HG03066 (cell line): ENCODE results near the gene FAM124B.
"Not testable (repeated sequence)": the region's sequence is repeated elsewhere in the genome, so short reads cannot be mapped to it uniquely, and the experiment has no call there.

Experiments
- ATAC-seq: cut with Tn5 transposase; IDR thresholded peaks from one replicate; pipeline ENCODE4 v1.9.1; 2021; ENCODE audit warnings: low read depth; ENCODE audit not compliant: unreplicated experiment

FAM124B gene

DNA sequence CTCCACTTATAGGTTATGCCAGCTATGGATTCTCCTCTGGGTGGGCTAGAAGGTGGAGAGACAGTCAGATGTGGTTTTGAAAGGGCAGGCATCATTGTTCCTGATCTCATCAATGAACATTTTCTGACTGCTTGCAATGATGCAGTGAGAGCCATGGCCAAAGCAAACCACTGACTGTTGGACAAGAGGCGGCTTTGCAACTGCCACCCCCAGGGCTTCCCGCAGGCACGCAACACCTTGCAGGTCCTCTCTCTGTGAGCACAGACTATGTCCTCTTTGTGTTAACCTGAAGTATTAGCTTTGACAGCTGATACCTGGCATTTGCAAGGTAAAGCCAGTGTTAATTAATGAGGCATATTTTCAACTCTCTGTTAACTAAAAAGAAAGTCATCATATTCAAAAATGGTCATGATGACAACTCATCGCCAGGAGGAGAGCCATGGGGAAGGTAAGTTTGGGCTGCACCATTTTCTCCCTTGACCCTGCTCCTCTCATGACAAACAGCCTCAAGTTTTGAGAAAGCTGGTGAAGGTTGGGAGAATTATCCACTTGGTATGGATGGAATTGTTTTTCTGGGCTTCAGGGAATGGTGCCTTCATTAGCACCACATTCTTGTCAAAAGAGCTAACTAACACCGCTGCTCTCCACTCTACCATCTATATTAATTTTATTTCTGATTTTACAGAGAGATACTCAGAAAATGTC is 14.9 kb upstream of the FAM124B start:
- no peak for ATAC-seq

DNA sequence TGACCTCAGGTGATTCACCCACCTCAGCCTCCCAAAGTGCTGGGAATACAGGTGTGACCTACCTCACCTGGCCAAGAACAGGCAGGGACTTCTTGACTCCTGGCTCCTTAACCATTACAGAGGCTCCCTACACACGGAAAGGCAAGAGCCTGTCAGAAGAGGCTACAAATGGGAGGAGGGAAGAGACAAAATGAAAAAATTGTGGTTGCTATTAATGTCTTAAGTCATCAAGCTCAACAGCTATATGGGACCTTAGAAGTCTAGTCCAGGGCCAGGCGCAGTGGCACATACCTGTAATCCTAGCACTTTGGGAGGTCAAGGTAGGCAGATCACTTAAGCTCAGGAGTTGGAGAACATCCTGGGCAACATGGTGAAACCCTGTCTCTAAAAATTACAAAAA is 11.5 kb upstream of the FAM124B start:
- ATAC-seq = no peak

DNA sequence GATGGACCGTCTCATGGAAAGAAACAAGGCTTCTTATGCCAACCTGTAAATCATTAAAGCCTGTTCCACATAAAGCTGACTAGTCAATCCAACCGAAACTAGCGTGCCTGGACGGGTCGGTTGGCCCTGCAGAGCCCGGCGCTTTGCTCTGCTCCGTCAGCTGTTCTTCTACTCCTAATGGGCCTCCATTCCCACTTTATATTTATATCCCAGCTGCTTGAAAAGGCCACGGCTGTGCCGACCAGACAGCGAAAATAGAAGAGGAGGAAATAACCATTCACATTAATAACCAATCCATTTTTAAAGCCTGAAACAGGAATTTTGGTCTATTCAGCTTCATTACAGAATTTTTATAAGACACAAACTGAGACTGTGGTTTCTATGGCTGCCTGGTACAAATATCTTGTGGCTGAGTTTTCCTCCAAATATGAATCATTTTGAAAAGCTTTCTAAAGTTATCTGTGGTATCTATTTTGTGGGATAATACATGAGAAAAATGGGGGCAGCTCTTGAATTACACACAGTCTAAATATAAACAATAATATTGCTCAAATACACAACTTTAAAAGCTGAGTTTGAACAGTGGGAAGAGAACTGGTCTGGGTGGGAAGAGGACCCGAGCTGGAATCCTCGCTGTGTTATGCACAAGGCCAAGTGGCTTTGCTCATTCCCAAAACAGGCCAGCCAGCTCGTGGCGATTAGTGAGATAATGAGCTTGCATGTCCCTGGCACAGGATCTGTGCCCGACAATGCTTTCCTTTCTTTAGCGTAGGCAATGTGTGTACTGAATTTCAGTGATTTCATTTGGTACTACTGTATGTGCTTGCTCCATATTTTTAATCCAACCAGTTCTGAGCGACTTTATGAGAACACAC is 10.5 kb upstream of the FAM124B start:
- ATAC-seq = no peak

DNA sequence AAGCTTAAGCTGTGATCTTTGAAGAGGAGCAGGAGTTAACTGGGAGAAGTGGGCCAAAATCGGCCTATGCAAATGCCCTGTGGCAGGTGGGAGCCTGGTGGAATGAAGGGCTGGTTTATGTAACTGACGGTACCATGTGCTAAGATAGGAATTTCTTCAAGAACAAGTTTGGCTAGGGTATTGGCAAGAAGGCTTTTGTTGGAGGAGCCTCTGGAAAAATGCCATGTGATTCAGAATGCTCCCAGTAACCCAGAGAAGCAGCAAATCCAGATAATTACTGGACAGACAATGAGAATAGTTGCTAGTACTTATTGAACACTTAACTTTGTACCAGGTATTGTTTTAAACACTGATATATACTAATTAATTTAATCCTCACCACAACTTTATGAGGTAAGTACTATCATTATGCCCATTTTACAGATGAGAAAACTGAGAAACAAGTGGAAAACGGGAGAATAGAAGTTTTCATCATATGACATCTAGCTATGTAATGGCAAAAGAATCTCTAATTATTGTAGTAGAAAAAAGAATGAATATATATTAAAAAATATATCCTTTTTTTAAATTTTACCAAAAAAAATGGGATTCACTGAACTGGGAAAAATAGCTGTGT is 9.1 kb upstream of the FAM124B start:
- no peak for ATAC-seq

DNA sequence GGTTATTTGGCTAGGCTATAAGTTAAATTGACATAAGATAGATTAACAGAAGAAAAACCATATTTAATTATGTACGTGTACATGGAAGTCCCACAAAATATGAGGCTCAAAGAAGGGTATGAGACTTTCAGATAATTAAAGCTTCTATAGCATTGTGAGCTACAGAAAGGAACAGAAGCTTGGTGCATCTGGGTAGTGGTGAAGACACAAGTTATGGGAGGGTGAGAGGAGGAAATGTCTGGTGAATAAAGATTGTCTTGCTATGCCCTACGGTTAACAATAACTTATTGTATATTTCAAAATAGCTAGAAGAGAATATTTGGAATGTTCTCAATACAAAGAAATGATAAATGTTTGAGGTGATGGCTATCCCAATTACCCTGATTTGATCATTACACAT is 6.8 kb upstream of the FAM124B start:
- ATAC-seq = no peak

DNA sequence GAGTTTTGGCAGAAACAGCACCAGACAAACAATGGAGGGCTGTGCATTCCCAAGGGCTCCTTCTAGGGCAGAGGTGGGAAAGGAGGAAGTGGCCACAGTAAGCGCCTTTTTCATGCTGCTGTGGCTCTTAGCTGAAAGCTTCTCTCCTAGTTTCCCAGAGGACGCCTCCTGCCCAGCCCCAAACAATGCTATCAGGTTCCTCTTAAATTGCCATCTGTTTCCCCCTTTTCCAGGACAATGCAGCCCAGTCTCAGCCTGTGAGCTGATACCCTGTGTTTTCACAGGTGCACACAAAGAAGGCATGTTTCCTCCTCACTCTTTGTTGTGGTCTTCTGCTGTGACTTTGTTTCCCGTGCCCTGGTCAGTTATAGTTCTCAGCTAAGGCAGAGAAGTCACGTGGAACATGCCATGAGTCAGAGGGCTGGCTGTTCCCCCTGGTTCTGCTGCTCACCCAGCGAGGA is 5.4 kb upstream of the FAM124B start:
- ATAC-seq = no peak

DNA sequence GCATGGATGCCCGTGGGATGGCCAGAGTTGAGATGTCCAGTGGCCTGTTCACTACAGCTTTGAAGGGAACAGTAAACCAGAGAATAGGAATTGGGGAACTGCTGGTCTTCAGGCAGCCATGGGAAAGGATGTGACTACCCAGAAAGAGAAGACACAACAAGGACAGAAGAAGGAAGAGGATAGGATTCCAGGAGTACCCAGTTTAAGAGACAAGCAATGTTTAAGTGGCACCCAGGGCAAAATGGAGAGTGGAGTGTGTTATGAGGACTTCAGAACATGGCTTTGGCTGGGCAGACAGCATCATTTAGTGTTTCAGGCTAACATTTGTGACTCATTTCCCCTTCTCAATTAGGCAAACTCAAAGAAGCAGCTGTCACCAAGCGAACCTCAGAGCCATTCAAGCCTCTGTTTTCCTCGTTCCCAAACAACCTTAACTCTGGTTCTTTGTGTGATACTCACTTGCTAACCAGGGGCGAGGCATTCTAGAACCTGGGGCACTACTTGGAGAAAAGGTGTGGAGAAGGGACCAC is 4.0 kb upstream of the FAM124B start:
- no peak for ATAC-seq

DNA sequence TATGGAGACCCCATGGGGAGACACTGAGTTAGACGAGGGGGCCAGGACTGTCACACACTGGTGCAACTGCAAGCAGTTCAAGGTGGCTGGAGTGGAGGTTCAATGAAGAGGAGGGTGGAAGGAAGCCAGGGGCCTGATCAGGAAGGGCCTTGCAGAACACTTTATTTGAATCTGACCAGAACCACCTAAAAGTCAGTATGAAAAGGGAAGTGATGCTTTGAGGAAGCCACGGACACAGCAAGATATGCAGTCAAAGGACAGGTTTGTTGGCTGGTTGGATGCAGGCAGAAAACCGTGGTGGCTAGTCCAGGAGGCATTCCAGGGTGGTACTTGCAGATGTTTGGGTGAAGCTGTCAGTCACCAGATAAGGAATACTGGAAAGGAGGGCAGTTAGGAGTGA is 3.5 kb upstream of the FAM124B start:
- no peak for ATAC-seq

DNA sequence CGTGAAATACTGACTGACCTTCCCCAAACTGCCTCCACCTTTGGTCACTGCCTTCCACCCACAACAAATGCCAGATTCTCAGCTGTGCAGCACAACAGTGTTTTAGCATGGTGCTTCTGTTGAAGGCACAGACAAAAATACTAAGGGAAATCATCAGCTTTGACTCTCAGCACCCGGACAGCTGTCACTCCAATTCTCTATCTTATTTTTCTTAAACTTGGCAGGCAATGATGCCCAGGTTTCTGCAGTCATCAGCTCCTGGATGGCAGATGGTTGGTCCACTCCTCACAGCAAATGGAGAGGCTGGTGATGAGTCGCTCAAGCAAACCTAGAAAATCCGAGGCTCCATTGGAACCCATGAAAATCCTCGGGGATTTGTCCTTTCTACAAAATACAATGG is 2.9 kb upstream of the FAM124B start:
- ATAC-seq = no peak

DNA sequence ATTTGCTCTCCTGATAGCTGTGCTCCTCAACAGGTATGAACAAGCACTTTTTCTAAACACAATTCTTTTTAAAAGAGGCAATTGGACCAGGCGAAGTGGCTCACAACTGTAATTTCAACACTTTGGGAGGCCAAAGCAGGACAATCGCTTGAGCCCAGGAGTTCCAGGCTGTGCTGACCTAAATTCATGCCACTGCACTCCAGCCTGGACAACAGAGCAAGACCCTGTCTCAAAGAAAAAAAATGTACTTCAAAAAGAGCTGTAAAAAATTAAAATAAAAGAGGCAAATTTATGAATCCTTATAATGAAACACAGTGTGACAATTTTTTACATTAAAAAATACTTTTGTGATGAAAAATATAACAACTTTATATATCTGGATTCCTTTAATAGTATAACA is 1.8 kb upstream of the FAM124B start:
- no peak for ATAC-seq

DNA sequence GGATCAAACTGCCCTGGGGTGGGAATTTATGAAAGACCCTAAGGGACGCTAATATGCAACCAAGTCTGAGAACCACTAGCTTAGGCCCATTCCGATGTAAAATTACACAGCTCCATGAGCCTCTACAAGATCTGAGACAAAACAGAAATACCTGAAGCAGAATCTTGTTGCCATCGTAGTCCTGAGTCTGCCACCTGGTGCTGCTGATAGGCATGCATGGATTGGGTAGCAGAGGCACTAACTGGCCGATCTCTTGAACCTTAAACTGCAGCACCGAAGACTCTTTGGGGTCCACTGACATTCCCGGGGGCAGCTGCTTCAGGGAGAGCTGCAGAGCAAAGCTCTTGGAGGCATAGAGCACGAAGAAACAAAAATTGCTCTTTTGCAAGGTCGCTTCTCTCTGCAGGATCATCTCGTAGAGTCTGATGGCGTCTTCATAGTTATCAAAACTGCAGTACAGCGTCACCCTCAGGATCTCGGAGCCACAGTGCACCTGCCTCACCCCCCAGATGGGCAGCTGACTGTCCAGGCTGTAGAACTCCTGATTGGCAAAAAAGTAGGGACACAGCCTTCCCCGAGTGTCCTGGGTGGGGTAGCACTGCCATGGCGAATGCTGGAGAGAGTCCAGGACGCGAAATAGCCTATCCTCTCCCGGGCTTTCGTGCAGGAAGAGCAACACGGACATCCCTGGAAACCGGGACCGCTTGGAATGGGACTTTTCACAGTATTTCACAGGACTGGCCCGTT is 848 bp downstream of the FAM124B start:
- ATAC-seq = no peak

DNA sequence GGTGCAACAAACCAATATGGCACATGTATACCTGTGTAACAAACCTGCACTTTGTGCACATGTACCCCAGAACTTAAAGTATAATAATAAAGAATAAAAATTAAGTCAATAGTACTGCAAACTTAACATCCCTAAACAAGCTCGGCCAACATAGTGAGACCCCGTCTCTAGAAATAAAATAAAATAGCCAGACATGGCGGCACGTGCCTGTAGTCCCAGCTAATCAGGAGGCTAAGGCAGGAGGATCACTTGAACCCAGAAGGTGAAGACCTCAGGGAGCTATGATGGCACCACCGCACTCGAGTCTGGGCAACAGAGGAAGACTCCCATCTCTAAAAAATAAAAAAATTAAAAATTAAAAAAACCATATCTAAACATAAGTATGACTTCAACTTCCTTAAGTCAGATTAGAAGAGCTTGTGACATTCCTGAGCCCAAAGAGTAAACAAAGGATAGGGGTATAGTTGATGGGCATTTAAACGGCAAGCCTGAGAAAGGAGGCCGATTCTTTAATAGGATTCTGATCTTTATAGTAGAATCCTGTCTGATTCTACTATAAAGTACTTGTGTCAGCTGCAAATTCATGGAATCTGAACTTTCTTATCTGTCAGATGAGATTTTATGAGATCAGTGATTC is 1.6 kb downstream of the FAM124B start:
- ATAC-seq = no peak

DNA sequence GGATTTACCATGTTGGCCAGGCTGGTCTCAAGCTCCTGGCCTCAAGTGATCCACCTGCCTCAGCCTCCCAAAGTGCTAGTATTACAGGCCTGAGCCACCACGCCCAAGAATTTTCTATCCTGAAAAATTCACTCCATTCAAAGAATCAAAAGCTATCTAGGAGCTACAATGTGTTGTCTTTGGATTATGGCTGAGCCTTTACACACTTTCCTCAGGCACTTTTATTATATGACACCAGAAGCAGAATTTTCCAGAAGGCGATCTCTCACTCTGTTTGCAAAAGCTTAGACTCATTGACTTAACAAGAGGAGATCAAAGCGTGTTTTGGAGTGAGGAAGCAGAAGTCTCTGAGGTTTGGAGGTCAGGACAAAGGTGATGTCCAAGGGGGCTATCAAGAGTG is 3.6 kb downstream of the FAM124B start:
- ATAC-seq = no peak

DNA sequence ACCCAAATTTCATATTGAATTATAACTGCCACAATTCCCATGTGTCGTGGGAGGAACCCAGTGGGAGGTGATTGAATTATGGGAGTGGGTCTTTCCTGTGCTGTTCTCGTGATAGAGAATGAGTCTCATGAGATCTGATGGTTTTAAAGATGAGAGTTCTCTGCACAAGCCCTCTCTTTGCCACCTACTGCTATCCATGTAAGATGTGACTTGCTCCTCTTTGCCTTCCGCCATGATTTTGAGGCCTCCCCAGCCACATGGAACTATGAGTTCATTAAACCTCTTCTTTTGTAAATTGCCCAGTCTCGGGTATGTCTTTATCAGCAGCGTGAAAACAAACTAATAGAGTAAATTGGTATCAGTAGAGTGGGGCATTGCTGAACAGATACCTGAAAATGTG is 4.8 kb downstream of the FAM124B start:
- not testable (repeated sequence) for ATAC-seq

DNA sequence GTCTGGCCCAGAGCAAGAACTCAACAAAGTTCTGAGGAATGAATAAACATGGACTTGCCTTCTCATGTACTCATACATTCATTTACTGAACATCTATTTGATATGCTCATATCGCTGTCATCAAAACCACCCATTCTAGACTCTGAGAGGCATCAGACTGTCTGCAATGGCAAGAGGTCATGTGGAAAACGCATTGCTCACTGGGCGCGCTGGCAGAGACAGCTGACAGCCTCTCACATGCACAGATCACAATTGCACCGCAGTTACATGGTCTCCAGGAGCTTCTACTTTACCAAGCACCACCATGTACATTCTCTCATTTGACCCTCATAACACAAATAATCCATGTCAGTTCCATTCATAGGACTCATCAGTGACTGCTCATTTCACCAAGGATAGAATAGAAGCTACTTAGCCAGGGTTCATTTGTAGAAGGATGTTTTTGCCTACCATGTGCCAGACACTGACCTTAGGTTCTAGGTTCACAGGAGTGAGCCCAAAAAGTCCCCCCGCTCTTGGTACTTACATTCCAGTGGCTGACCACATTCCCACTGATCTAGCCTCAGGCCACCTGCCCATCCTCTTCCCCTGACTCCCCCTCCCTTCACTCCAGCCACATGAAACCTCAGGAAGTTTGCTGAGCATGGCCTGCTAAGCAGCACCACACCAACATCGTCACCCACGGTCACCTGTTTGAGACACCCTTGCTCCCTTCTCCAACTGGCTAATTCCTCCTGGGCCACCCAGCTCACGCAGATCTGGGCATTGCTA is 6.1 kb downstream of the FAM124B start:
- no peak for ATAC-seq

DNA sequence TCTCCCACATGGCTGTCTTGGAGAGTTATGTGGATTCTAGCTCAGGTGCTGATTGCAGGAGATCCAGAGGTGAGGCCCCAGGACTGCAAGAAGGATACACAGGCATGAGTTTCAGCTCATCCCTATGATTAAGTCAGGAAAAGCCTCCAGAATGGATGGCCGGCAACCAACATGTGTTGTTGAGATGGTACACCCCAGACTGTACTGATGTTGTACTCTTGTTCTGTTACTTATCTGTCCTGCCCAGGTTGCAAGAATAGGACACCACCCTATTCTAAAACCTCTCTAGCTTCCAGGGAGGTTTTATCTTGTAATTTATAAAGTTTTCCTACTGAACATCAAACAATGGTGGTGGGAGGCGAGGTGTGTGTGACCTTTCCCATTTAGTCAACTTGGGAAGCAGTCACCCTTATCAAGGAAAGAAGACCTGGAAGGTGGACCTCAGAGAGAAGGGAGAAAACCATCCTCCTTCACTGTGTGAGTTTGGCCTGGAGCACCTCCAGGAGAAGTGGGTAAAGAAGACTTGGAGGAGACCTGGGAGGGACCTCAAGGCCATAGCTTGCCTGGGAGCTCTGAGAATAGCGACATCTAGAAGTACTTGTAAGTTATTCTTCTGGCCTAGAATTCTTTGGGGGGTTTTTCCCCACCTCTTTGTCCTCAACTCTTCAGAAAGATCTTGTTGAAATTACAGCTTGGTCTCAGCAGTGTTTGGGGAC is 8.6 kb downstream of the FAM124B start:
- no peak for ATAC-seq

DNA sequence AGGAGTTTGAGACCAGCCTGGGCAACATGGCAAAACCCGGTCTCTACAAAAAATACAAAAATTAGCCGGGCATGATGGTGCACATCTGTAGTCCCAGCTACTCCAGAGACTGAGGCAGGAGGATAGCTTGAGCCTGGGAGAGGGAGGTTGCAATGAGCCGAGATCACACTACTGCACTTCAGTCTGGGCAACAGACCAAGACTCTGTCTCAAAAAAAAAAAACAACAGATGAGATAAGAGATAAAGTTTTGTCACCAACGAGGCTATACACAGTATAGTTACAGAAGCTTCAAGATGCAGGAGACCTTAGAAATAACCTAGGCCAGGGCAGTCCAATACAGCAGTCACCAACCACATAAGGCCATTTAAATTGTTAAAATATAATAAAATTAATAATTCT is 9.4 kb downstream of the FAM124B start:
- ATAC-seq = no peak

DNA sequence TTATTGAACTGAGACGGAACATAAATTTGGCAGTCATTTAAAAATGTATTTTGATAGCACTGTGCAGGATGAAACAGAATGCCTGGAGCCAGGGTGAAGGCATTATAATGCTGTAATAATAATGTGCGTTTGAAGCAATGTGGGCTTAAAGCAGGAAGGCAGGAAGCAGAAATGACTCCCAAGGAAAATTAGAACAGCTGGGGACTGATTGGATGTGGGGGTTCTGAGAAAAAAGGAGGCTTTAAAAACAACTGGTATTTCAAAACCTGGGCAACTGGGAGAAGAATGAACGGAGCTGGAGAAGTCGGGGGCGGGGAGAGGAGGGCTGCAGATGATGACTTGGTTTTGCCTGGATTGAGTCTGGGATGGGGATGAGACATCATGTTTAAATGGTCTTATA is 12.6 kb downstream of the FAM124B start:
- ATAC-seq = no peak

DNA sequence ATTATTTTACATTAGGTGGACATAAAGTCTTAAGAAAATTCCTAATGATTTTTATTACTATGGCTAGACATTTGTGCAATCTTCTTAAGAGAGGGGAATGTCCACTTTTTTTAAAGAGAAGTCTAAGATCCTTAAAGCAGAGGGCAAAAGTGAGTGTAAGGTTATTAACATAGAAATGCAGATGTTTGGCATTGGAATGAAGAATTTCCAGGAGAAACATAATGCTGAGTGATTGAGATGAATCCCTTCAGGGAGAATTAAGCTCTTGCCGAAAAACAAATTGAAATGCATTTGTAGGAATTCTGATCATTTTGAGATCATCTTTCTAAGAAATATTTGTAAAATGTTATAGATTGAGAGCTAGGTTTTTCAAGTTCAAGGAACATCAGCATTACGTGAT is 15.0 kb downstream of the FAM124B start:
- ATAC-seq = no peak
